Activated CD4-positive, alpha-beta T cell treated with anti-CD3 and anti-CD28 coated beads, Interleukin-2, Interleukin-4, amounts not matched to agents 100 ng/mL and 50 ng/mL, durations not matched to agents 16 hours and 8 hours (primary cell): ENCODE data around the gene FRAT1.
A peak's percentile ranks its signal among the peaks of the same experiment; 100 is the strongest.
"Not testable (repeated sequence)": the region's sequence is repeated elsewhere in the genome, so short reads cannot be mapped to it uniquely, and the experiment has no call there.

Experiments
- DNase-seq: peaks from one replicate; pipeline ENCODE4 v3.0.0-alpha.2; 2020; ENCODE audit warnings: low spot score

FRAT1 gene, protein sequence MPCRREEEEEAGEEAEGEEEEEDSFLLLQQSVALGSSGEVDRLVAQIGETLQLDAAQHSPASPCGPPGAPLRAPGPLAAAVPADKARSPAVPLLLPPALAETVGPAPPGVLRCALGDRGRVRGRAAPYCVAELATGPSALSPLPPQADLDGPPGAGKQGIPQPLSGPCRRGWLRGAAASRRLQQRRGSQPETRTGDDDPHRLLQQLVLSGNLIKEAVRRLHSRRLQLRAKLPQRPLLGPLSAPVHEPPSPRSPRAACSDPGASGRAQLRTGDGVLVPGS

DNA sequence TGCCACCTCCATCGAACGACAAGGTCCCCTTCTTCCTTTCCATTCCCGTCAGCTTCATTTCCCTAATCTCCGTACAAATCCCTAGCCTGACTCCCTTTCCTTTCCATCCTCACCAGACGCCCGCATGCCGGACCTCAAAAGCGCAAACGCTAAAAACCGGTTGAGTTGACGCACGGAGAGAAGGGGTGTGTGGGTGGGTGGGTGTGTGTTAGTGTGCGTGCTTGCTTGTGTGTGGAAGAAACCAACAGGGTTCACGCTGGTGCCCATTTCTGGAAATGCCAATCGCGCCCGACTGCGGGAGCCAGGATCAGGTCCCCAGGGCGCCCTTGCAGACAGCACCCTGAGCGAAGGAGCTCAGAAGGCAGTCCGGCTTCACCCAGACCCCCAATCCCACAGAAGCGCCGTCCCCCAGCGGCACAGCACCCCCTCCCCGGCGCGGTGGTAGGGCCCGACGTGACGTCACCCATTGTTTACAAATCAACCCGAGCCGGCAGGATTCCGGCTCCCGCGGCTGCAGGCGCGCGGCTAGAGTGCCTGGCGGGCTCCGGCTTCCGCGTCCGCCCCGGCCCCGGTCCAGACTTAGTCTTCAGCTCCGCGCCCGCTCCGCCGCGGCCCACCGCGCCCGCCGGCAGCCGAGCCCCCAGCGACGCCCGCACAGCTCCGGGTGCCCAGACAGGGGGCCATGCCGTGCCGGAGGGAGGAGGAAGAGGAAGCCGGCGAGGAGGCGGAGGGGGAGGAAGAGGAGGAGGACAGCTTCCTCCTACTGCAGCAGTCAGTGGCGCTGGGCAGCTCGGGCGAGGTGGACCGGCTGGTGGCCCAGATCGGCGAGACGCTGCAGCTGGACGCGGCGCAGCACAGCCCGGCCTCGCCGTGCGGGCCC, at the start of gene FRAT1:
FRAT1 (plus strand) TSS at position 500 of the 880 bp plus-strand sequence; CDS start at position 683, 183 bp downstream.
- DNase-seq = peak; percentile 89

DNA sequence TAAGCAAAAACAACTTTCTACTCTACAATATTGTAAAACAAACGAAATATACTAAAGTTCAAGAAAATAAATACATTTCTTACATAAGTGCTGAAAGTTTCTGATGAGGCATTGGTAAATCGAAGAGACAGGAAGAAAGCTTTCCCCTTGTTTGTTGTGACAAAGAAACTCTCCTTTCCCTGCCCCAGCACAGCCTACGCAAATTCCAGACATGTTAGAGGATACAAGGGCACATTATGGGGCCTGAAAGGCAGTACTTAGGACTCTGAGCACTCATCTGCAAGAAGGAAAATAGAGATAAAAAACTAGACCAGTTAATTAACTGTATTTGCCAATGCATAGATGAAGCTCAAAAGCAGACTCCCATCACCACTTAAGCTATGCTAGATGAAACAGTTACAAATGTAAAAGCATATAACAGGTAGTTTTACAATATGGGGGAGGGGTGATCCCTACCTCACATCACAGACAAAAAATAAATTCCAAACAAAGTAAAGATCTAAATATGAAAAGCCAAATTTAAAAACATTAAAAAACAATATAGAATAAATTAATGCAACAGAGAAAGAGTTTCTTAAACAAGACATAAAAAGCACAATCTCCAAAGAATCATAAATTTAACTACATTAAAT, 48.4 kb upstream of the FRAT1 start:
- DNase-seq = no peak

DNA sequence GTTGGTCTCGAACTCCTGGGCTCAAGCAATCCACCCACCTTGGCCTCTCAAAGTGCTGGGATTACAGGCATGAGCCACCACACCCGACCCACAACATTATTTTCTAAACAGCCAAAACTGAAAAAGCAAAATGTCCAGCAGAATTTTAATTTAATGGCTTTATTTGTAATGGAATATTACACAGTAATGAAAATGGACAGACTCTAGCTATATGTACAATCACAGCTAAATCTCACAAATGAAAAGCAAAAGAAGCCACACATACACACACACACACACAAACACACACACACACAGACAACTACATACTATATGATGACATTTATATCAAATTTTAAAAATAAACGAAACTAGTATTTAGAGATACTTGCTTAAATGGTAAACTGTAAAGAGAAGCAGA, 45.4 kb upstream of the FRAT1 start:
- no peak for DNase-seq

DNA sequence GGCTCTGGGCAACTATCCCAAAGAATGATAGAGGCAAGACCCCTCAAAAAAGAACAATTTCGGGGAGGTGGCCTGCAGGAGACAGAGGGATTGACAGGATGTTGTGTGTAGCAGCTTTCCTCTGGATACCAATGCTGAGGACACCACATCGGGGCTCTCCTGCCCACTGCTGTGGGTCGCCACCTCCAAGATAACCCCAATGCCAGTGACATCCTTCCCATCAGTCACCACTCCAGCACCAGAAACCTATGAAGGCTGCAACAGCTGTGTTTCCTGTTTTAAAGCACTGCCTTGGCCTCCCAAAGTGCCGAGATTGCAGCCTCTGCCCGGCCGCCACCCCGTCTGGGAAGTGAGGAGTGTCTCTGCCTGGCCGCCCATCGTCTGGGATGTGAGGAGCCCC, 44.2 kb upstream of the FRAT1 start:
- no peak for DNase-seq

DNA sequence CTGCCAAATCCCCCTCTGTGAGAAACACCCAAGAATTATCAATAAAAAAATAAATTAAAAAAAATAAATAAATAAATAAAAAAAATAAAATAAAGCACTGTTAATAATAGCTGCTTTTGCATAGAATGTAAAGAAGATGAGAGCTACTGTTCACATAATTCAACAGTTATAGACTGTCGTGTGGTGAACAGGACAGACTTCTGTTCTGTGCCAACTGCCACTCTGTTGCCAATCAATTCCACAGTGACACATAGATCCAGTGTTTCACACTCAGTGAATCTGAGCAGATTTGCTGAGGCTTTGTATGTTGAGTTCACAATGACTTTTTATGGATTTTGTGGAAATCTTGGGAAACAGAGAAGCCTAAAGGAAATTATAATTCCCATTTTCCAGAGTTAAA, 41.5 kb upstream of the FRAT1 start:
- DNase-seq = no peak

DNA sequence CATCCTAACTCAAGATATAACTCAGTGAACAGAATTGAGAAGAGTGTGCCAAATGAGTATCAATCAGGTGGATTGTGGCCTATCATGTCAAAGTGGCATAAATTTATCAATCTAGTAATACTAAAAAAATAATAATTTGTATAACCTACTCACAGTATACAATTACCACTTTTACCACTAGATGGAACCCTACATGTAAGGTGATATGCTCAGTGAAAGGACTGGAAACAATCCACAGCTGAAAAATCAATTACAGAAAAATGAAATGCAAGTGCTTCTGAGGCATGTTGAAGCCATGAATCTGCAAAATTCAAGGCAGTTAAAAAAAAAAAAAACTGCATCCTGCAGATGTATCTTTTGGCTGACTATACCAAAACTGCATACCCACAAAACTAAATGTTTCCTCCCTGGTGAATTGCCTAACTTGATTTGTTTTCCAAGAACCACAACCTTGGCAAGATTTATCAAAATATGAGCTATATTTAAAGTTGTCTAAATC, 40.5 kb upstream of the FRAT1 start:
- DNase-seq = peak; percentile 50

DNA sequence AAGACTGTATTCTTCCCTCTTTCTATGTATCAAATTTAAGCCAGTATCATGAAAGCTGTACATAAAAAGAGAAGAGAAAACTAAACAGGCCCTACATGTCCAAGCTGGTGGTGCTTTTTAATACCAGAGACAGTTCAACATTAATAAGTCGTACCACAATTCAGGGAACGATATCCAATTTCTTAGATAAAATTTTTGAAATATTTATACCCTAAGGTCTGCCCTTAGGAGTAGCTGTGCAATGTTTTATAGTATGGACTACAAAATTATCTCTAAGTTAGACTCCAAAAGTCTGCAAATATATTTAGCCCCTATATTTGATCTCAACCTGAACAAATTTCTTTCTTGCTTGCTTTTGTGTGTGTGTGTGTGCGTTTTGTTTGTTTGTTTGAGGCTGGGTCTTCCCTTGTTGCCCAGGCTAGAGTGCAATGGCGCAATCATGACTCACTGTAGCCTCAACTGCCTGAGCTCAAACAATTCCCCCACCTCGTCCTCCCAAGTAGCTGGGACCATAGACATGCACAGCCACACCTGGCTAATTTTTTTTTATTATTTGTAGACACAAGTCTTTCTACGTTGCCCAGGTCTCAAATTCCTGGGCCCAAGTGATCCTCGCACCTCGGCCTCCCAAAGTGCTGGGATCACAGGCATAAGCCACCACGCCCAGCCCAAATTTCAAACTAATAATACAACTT, 39.8 kb upstream of the FRAT1 start:
- no peak for DNase-seq

DNA sequence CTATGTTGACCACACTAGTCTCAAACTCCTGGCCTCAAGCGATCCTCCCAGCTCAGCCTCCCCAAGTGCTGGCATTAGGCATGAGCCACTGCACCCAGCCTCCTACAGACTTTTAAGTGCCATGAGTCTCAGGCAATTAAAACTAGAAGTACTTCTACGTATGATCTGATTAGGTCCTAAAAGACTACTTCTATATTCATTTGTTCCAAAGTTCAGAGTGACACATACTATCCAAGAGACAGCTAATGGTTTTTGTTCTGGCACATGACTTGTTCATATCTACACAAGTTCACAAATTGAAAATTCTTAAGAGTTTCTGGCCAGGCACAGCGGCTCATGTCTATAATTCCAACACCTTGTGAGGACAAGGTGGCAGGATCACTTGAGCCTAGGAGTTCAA, 38.3 kb upstream of the FRAT1 start:
- DNase-seq = no peak

DNA sequence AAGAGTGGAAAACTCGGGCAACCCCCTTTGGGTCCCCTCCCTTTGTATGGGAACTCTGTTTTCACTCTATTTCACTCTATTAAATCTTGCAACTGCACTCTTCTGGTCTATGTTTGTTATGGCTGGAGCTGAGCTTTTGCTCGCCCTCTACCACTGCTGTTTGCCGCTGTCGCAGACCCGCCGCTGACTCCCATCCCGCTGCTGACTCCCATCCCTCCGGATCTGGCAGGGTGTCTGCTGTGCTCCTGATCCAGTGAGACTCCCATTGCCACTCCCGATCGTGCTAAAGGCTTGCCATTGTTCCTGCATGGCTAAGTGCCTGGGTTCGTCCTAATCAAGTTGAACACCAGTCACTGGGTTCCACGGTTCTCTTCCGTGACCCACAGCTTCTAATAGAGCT, 29.0 kb upstream of the FRAT1 start:
- DNase-seq = not testable (repeated sequence)

DNA sequence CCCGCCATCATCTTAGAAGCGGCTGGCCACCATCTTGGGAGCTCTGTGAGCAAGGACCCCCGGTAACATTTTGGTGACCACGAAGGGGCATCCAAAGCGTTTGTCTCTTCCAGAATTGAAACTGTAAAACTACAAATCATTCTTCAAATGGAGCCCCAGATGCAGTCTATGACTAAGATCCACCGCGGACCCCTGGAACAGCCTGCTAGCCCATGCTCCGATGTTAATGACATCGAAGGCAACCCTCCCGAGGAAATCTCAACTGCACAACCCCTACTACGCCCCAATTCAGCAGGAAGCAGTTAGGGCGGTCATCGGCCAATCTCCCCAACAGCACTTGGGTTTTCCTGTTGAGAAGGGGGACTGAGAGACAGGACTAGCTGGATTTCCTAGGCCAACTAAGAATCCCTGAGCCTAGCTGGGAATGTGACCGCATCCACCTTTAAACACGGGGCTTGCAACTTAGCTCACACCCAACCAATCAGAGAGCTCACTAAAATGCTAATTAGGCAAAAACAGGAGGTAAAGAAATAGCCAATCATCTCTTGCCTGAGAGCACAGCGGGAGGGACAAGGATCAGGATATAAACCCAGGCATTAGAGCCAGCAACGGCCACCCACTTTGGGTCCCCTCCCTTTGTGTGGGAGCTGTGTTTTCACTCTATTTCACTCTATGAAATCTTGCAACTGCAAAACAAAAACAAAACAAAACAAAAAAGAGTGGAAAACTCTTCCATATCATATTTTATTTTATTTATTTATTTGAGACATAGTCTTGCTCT, 28.3 kb upstream of the FRAT1 start:
- DNase-seq = not testable (repeated sequence)

DNA sequence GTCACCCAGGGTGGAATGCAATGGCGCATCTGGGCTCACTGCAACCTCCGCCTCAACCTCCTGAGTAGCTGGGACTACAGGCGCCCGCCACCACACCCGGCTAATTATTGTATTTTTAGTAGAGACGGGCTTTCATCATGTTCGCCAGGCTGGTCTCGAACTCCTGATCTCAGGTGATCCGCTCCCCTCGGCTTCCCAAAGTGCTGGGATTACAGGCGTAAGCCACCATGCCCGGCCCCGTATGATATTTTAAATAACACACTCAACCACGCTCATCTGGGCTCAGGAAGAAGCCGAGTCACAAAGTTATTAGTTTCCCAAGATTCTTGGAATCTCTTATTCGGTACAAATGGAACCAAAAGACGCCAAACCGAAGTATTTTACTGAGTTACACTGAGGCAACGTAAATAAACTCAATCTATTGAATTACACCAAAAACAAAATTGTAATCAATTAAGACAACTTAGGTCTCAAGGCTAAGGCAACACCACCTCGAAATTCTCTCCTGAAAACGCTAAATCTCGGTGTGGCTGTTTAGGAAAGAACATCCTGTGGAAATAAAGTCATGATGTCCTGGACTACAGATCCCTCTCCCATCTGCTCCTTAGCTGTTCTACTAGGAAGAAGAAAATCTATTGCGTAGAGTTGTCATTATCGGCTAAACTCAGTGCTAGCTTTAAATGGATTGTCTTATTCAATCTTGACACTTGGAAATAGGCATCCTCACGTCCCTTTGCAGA, 27.5 kb upstream of the FRAT1 start:
- DNase-seq = no peak

DNA sequence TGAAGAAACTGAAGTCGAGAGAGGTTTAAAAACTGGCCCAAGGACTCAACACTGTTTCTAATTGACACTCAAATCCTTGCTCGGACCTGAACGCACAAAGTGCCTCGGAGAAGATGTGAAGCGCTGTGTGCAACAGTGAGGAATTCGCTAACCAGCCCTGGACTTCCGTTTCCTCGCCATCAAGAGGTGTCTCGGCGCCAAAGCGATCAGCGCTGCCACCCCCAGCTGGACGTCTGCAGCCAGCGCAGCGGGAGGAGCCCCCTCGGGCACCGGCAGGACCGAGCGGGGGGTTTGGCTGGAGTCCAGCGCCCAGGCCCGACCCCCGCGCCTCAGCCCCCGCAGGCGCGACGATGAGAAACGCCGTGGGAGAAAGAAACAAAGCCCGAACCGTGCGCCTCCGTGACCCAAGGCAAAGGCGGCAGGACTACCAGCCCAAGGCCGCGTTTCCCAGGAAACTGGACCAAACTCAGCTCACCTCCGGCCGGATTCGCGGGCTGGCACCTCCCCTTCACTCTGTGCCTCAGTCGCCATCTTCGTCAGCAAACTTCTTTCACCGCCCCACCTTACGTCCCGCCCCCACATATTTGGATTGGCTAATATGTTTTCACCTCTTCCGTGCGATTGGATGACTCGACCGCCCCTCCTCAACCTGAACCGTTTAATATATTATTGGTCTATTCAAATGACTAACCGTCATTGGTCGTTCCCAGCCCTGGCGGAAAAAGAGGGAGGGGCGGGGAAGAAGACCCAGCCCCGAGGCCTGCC, 26.8 kb upstream of the FRAT1 start, which contains the start of gene ARHGAP19:
ARHGAP19 (minus strand) TSS at position 541 of the 765 bp plus-strand sequence; CDS start at position 531, 10 bp downstream.
- peak; percentile 98 for DNase-seq

DNA sequence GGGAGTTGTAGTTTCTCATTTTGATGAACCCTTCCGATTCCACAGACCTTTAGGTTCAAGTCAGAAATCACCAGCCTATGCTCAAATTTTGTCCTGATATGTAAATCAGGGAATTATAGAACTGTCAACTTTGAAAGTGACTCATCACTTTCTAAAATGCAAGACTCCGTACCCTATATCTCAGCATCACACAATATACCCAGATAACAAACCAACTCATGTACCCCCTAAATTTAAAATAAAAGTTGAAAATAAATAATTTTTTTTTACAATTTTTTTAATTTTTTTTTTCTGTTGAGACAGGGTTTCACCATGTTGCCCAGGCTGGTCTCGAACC, 26.2 kb upstream of the FRAT1 start:
- no peak for DNase-seq

DNA sequence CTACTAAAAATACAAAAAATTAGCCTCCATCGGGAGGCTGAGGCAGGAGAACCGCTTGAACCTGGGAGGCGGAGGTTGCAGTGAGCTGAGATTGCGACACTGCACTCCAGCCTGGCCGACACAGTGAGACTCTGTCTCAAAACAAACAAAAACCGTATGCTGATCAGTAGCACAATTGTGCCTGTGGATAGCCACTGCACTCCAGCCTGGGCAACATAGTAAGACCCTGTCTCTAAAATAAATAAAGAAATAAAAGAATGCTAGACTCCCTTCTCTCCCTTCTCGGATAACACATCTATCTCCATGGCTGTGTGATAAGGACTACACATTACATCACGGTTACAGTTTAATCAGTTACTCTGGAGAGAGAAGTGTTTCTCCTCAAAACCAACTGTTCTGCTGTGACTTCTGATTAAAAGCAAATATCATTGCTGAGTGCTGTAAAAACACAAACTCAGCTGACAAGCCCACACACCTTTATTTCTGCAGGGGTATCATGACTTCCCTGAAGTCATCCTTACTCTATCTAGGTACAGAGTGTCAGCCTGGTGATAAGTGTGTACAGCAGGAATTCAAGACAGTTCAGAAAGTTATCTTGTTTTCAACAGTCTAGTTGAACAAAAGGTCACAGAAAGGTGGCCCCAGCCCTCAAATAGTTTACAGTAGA, 21.4 kb upstream of the FRAT1 start:
- no peak for DNase-seq

DNA sequence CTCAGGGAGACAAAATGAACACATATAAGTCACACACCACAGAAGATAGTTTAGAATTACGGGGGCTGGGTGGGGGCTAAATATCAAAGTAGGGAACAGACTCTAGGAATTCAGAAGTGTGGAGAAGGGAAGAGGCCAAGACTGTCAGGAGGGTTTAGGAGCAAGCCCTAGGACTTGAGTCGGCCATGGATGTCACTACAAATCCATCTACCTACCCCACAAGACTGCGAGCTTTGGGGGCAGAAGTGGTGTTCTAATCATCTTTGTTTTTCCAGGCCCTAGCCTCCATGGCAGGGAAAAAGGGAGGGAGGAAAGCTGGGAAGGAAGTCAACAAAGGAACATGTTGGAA, 20.9 kb upstream of the FRAT1 start:
- DNase-seq = no peak

DNA sequence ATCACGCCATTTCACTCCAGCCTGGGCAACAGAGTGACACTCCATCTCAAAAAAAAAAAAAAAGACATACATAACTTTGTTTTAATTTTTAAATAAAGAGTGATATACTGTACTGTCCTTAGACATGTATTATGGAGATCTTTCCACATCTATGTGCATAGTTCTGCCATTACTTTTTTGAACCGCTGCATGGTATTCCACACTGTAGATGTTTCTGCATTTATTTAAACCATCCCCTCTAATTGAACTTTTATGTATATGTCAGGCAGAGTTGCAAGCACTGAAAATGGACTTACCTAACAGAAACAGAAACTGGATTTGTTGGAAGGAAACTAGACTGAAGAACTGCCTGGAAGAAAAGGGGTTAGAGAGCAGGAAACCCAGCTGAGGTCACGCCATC, 18.1 kb upstream of the FRAT1 start:
- no peak for DNase-seq

DNA sequence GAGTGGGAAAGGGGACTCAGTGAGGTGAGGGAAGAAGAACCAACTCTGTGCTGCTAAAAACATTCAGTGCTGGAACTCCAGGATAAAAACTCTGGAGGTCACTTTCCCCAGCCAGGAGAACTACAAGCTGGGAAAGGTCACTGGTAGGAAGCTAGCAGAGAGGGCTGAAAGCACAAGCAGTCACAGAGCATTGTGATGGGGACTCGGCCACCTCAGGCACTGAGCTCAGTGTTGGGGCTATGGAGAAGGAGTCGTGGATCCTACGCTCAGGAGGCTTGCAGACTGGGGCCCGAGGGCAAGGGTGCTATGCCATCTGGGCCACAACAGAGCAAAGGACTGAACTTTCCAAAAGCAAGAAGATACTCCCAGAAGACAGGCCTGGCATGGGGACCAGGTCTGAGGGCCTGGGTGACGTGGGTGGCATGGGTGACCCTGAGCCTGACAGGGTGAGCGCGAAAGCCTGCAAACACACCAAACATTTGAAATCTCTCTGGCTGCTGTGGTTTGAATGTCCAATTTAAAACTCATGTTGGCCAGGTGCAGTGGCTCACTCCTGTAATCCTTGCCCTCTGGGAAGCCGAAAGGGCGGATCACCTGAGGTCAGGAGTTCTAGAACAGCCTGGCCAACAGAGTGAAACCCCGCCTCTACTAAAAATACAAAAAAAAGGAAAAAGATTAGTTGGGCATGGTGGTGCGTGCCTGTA, 16.8 kb upstream of the FRAT1 start:
- DNase-seq = no peak

DNA sequence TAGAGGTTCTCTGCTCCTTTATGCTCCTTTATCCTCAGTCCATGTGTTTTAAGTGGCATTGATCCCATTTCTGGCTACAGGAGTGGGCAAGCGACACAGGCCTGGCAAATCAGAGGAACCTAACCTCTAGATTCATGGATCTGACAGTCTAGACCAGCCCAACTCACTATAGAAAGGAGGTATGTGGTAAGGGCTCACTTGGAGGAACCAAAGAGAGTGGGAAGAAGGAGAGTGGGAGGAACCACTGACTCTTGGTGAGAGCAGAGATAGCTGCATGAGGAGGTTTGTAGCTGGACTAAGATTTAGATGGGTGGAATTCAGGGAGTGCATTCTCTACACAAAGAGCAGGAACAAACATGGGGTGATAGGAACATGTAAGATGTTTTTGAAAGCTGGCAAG, 11.6 kb upstream of the FRAT1 start:
- no peak for DNase-seq
